Measurements from ENCODE around the gene CHMP1A.

GRCh38 chr16:89598199-89598598 is 59.3 kb downstream of the CHMP1A start:
- no peak for TF ChIP-seq CTCF (IDR thresholded peaks at IDR 0.05; ENCODE audit: low read depth, low read length, poor library complexity, severe bottlenecking)
- no peak for TF ChIP-seq EZH2phosphoT487 (IDR thresholded peaks at IDR 0.05; ENCODE audit: borderline replicate concordance, low read length)

Measured in DOHH2 (cell line).